Measurements from ENCODE around the gene DCLK1.

The DCLK1 gene

DNA sequence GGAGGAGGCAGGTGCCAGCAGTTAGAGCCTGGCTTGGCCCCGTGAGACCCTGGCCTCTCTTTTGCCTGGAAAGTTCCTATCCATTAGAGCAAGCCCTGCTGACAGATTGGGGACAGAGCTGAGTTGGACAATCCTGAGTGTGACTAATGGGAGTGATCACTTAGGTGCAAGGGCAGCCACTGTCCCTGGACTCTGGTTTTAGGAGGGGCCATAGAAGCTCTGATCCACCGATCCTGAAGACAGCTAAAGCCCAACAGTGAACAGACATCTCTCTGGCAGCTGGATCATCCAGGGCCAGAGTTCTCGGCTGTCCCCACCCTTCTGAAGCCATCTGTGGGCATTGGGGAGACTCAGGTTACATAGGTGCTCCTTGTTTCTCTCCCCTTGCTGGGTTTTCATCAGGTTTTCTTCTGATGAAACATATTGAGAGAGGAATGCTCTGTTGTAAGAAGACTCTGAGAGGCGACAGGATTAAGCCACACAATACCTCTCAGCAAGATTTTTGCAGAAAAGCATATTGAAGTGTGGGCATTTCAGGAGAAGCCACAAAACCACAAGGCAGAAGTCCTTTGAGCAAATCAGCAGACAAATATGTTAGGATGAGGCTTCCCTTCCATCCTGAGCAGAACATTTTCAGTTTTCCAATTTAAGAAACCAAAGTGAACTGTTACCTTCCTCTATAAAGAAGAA, 366.7 kb downstream of the DCLK1 start:
- TF ChIP-seq, protein P1, sequence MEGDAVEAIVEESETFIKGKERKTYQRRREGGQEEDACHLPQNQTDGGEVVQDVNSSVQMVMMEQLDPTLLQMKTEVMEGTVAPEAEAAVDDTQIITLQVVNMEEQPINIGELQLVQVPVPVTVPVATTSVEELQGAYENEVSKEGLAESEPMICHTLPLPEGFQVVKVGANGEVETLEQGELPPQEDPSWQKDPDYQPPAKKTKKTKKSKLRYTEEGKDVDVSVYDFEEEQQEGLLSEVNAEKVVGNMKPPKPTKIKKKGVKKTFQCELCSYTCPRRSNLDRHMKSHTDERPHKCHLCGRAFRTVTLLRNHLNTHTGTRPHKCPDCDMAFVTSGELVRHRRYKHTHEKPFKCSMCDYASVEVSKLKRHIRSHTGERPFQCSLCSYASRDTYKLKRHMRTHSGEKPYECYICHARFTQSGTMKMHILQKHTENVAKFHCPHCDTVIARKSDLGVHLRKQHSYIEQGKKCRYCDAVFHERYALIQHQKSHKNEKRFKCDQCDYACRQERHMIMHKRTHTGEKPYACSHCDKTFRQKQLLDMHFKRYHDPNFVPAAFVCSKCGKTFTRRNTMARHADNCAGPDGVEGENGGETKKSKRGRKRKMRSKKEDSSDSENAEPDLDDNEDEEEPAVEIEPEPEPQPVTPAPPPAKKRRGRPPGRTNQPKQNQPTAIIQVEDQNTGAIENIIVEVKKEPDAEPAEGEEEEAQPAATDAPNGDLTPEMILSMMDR (IDR thresholded peaks at IDR 0.05; ENCODE audit: control insufficient read depth, insufficient read depth, low read depth, low read length, missing control alignments): no peak
- DNase-seq (ENCODE audit: low read depth): no peak
- H3K4me3 ChIP-seq (ENCODE audit: control insufficient read depth, low read depth, low read length): no peak overlapping the region

GRCh38 chr13:35763782-35764123, 367.4 kb downstream of the DCLK1 start:
- no peak overlapping the region for H3K4me3 ChIP-seq (ENCODE audit: control insufficient read depth, low read depth, low read length)
- DNase-seq (ENCODE audit: low read depth): no peak
- TF ChIP-seq, protein P1 (IDR thresholded peaks at IDR 0.05; ENCODE audit: control insufficient read depth, insufficient read depth, low read depth, low read length, missing control alignments): no peak

DNA sequence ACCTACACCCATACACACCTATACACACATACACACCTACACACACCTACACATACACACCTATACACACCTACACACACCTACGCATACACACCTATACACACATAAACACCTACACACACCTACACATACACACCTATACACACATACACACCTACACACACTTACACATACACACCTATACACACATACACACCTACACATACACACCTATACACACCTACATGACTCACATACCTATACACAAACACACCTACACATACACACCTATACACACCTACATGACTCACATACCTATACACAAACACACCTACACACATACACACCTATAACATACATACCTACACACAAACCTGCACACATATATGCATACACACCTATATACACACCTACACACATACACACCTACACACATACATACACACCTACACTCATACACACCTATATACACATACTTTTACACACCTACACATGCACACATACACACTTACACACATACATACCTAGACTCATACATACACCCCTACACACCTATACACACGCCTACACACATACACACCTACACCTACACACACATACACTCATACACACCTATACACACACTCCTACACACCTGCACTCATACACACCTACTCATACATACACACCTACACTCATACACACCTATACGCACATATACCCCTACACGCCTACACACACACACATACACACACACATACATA, 368.0 kb downstream of the DCLK1 start:
- no peak overlapping the region for H3K4me3 ChIP-seq (ENCODE audit: control insufficient read depth, low read depth, low read length)
- no peak for DNase-seq (ENCODE audit: low read depth)
- TF ChIP-seq, protein P1 (IDR thresholded peaks at IDR 0.05; ENCODE audit: control insufficient read depth, insufficient read depth, low read depth, low read length, missing control alignments): no peak

GRCh38 chr13:35761440-35762252, 369.5 kb downstream of the DCLK1 start:
- TF ChIP-seq, protein P1 (IDR thresholded peaks at IDR 0.05; ENCODE audit: control insufficient read depth, insufficient read depth, low read depth, low read length, missing control alignments): no peak
- H3K4me3 ChIP-seq (ENCODE audit: control insufficient read depth, low read depth, low read length): no peak overlapping the region
- DNase-seq (ENCODE audit: low read depth): no peak

DNA sequence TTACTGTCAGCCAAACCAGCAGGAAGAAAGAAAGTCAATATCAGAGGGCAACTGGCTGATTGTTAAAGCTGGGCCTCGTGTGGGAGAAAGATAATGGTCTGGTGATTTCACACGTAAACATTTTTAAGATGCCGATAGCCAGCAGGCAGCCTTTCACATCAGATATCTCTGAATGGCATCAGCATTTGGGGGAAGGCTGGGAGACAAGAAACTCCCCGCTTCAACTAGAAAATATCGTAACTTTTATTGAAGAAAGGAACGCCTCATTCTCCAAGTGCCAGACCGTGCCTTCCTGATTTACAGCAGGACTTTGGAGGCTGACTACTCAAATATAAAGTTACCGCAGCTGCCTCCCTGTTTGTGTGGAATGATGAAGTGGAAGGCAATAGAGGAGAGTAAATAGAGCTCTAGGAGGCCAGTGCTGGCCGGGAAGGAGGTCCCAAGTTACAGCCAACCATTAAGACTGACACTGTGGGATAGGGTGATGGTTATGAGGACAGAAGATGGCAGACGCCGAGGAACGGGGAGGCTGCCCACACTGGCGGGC, 370.4 kb downstream of the DCLK1 start:
- no peak for DNase-seq (ENCODE audit: low read depth)
- TF ChIP-seq, protein P1 (IDR thresholded peaks at IDR 0.05; ENCODE audit: control insufficient read depth, insufficient read depth, low read depth, low read length, missing control alignments): no peak
- no peak overlapping the region for H3K4me3 ChIP-seq (ENCODE audit: control insufficient read depth, low read depth, low read length)

GRCh38 chr13:35747594-35747993, 383.6 kb downstream of the DCLK1 start:
- H3K4me3 ChIP-seq (ENCODE audit: control insufficient read depth, low read depth, low read length): no peak overlapping the region
- DNase-seq (ENCODE audit: low read depth): no peak
- TF ChIP-seq, protein P1 (IDR thresholded peaks at IDR 0.05; ENCODE audit: control insufficient read depth, insufficient read depth, low read depth, low read length, missing control alignments): no peak

All from AG09309 (cell line).